Measurements from ENCODE around the gene C2CD3. TPM values are rescaled to one million over a fixed set of nuclear protein-coding genes. Genes with fewer than 3 reads are reported as not detected.

Gene C2CD3
- polyA plus RNA-seq, 4 donors, result 3.8 to 11.0 (median 7.3) TPM

DNA sequence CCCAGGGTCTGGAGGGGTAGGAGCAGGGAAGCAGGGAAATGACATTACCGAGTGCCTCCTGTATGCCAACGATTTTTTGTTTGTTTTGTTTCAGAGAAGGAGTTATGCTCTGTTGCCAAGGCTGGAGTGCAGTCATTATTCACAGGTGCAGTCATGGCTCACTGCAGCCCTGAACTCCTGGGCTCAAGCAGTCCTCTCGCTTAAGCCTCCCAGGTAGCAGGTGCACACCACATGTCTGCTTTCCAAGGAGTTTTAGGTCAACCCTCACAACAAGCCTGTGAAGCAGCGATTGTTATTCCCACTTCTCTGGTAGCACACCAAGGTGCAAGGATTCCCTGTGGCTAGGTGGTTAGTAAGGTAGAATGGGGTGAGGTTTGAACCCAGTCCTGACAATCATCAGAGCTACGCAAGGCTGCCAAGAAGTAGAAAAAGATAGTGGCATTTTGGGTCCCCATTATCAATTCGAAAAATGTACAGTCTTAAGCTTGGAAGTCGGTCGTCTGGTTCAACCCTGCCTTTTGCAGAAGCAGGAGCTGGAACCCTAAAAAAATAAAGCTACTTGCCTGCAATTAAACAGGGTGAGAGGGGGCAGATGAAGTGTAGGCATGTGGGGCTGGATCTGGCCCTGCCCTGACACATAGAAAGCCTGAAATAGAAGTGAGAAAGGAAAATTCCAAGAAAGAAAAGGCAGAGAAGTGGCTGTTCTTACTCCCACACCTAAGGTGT lies 171.1 kb downstream of the C2CD3 start:
- FAIRE-seq (no peak), DNase-seq (no peak)
- 77 to 82% (median 81%) methylated on average over 8 of the region's 8 CpGs for WGBS, 3 donors
- Histone ChIP-seq H3K4me3 (ENCODE audit: low read depth in 1 of 3, low read length in 3 of 3) (no peak overlapping the region), H3K36me3 (ENCODE audit: control insufficient read depth in 3 of 3, insufficient read depth in 2 of 3, low read depth in 1 of 3, low read length in 3 of 3) (peaks cover 0 to 19% (median 3%) of the 10 kb centered on the region in 3 donors), H3K27ac (ENCODE audit: low read depth in 1 of 3, low read length in 2 of 3) (no peak overlapping the region), H3K27me3 (ENCODE audit: control insufficient read depth in 3 of 3, insufficient read depth in 3 of 3, low read length in 3 of 3) (no peaks in the 10 kb centered on the region), H3K4me1 (ENCODE audit: control insufficient read depth in 3 of 3, insufficient read depth in 2 of 3, low read depth in 1 of 3, low read length in 2 of 3) (peaks cover 0 to 4% (median 2%) of the 10 kb centered on the region in 3 donors), H3K9me3 (ENCODE audit: control insufficient read depth in 2 of 2, insufficient read depth in 1 of 2, low read depth in 1 of 2, low read length in 1 of 2) (no peaks in the 10 kb centered on the region)

DNA sequence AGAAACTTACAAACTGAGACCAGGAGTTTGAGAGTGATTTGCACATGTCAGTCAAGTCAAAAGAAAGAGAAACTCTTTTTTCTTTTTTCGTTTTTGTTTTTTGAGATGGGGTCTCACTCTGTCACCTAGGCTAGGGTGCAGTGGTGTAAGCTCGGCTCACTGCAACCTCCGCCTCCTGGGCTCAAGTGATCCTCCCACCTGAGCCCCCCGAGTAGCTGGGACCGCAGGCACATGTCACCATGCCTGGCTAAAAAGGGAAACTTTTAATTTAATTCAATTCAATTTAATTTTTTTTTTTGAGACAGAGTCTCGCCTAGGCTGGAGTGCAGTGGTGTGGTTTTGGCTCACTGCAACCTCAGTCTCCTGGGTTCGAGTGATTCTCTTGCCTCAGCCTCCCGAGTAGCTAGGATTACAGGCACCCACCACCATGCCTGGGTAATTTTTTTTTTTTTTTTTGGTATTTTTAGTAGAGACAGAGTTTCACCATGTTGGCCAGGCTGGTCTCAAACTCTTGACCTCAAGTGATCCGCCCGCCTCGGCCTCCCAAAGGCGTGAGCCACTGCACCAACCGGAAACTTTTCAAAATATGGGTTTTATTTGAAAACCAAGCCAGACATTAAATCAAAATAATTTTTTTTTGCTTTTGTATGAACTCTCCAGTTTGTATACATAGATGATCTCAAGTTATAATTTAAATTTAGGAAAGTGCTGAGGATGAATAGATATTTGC lies 171.8 kb downstream of the C2CD3 start:
- FAIRE-seq (no peak), DNase-seq (no peak)
- 90 to 94% (median 91%) methylated on average over 13 of the region's 13 CpGs for WGBS, 3 donors
- H3K4me3 ChIP-seq (ENCODE audit: low read depth in 1 of 3, low read length in 3 of 3), result no peak overlapping the region
- no peak overlapping the region for H3K27ac ChIP-seq (ENCODE audit: low read depth in 1 of 3, low read length in 2 of 3)
- no peaks in the 10 kb centered on the region for H3K4me1 ChIP-seq (ENCODE audit: control insufficient read depth in 3 of 3, insufficient read depth in 2 of 3, low read depth in 1 of 3, low read length in 2 of 3)
- no peaks in the 10 kb centered on the region for H3K27me3 ChIP-seq (ENCODE audit: control insufficient read depth in 3 of 3, insufficient read depth in 3 of 3, low read length in 3 of 3)
- H3K36me3 ChIP-seq (ENCODE audit: control insufficient read depth in 3 of 3, insufficient read depth in 2 of 3, low read depth in 1 of 3, low read length in 3 of 3), result peaks cover 0 to 19% (median 3%) of the 10 kb centered on the region in 3 donors
- no peaks in the 10 kb centered on the region for H3K9me3 ChIP-seq (ENCODE audit: control insufficient read depth in 2 of 2, insufficient read depth in 1 of 2, low read depth in 1 of 2, low read length in 1 of 2)

DNA sequence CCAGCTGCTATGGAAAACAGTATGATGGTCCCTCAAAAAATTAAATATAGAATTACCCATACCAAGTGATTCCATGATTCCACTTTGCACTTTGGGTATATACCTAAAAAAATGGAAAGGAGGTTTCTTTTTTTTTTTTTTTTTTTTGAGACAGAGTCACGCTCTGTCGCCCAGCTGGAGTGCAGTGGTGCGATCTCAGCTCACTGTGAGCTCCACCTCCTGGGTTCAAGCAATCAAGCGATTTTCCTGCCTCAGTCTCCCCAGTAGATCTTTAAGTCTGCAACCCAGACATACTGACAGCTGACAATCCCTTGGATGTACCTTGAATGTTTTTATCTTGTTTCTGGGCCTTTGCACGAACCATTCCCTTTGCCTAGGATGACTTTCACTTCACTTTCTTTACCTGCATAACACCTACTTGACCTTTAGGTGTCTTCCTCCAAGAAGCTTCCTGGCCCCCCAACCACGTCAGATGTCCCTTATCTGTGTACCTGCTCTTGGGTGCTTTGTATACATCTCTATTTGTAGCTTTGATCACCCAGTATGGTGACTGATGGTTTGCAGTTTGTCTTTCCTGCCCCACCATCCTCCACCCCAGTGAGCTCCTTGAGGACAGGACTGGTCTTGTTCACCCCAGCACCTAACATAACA lies 173.6 kb downstream of the C2CD3 start:
- Histone ChIP-seq H3K36me3 (ENCODE audit: control insufficient read depth in 3 of 3, insufficient read depth in 2 of 3, low read depth in 1 of 3, low read length in 3 of 3) (peaks cover 0 to 14% (median 3%) of the 10 kb centered on the region in 3 donors), H3K9me3 (ENCODE audit: control insufficient read depth in 2 of 2, insufficient read depth in 1 of 2, low read depth in 1 of 2, low read length in 1 of 2) (no peaks in the 10 kb centered on the region), H3K27ac (ENCODE audit: low read depth in 1 of 3, low read length in 2 of 3) (no peak overlapping the region), H3K4me3 (ENCODE audit: low read depth in 1 of 3, low read length in 3 of 3) (no peak overlapping the region), H3K27me3 (ENCODE audit: control insufficient read depth in 3 of 3, insufficient read depth in 3 of 3, low read length in 3 of 3) (no peaks in the 10 kb centered on the region), H3K4me1 (ENCODE audit: control insufficient read depth in 3 of 3, insufficient read depth in 2 of 3, low read depth in 1 of 3, low read length in 2 of 3) (no peaks in the 10 kb centered on the region)
- FAIRE-seq (no peak), DNase-seq (no peak)
- WGBS, 3 donors, result 75 to 89% (median 89%) methylated on average over 6 of the region's 6 CpGs

DNA sequence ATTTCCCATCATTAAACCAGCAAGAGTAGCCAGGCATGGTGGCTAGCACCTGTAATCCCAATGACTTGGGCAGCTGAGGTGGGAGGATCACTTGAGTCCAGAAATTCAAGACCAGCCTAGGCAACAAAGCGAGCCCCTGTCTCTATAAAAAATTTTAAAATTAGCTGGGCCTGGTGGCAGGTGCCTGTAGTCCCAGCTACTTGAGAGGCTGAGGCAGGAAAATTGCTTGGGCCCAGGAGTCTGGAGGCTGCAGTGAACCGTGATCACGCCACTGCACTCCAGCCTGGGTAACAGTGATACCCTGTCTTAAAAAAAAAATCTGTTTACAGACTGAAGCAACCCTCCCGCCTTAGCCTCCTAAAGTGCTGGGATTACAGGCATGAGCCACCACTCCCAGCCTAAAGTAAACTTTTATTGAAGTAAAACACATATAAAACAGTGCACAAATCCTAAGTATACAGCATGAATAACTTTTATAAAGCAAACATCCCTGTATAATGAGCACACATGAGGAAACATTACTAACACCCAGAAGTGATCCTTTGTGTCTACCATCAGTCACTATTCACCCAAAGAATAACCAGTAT lies 174.5 kb downstream of the C2CD3 start:
- no peak for FAIRE-seq
- H3K4me3 ChIP-seq (ENCODE audit: low read depth in 1 of 3, low read length in 3 of 3), result no peak overlapping the region
- no peaks in the 10 kb centered on the region for H3K4me1 ChIP-seq (ENCODE audit: control insufficient read depth in 3 of 3, insufficient read depth in 2 of 3, low read depth in 1 of 3, low read length in 2 of 3)
- H3K27ac ChIP-seq (ENCODE audit: low read depth in 1 of 3, low read length in 2 of 3), result peak overlapping the region in 1 of 3 donors; percentile 65
- WGBS, 3 donors, result 81 to 85% (median 85%) methylated on average over 4 of the region's 4 CpGs
- H3K9me3 ChIP-seq (ENCODE audit: control insufficient read depth in 2 of 2, insufficient read depth in 1 of 2, low read depth in 1 of 2, low read length in 1 of 2), result no peaks in the 10 kb centered on the region
- H3K36me3 ChIP-seq (ENCODE audit: control insufficient read depth in 3 of 3, insufficient read depth in 2 of 3, low read depth in 1 of 3, low read length in 3 of 3), result peaks cover 0 to 7% (median 3%) of the 10 kb centered on the region in 3 donors
- no peak for DNase-seq
- no peaks in the 10 kb centered on the region for H3K27me3 ChIP-seq (ENCODE audit: control insufficient read depth in 3 of 3, insufficient read depth in 3 of 3, low read length in 3 of 3)

DNA sequence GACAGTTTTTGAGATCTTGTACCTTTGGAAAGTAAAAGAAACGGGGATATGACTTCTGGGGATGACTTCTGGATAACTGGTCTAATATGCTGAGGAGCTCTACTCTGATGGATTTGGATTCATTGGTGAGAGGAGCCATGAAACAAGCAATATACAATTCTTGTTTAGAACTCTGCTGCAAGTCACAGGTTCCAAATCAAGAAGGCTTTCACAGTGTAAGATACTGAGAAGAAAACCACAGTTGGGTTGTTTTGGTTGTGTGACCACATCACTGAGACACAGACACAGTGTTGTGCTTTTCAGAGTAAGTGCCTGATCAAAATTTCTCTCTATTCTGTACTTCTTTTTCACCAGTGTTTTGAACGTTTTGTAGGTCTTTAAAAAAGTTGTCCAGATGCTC lies 175.1 kb downstream of the C2CD3 start:
- H3K27ac ChIP-seq (ENCODE audit: low read depth in 1 of 3, low read length in 2 of 3), result peak overlapping the region in 1 of 3 donors; percentile 65
- peaks cover 0 to 6% (median 3%) of the 10 kb centered on the region in 3 donors for H3K36me3 ChIP-seq (ENCODE audit: control insufficient read depth in 3 of 3, insufficient read depth in 2 of 3, low read depth in 1 of 3, low read length in 3 of 3)
- no peaks in the 10 kb centered on the region for H3K27me3 ChIP-seq (ENCODE audit: control insufficient read depth in 3 of 3, insufficient read depth in 3 of 3, low read length in 3 of 3)
- FAIRE-seq (no peak), DNase-seq (peak in 1 of 2 donors; percentile 35)
- no peak overlapping the region for H3K4me3 ChIP-seq (ENCODE audit: low read depth in 1 of 3, low read length in 3 of 3)
- WGBS, 3 donors, result 61 to 70% (median 69%) methylated on average over 2 of the region's 2 CpGs
- H3K4me1 ChIP-seq (ENCODE audit: control insufficient read depth in 3 of 3, insufficient read depth in 2 of 3, low read depth in 1 of 3, low read length in 2 of 3), result no peaks in the 10 kb centered on the region
- no peaks in the 10 kb centered on the region for H3K9me3 ChIP-seq (ENCODE audit: control insufficient read depth in 2 of 2, insufficient read depth in 1 of 2, low read depth in 1 of 2, low read length in 1 of 2)

DNA sequence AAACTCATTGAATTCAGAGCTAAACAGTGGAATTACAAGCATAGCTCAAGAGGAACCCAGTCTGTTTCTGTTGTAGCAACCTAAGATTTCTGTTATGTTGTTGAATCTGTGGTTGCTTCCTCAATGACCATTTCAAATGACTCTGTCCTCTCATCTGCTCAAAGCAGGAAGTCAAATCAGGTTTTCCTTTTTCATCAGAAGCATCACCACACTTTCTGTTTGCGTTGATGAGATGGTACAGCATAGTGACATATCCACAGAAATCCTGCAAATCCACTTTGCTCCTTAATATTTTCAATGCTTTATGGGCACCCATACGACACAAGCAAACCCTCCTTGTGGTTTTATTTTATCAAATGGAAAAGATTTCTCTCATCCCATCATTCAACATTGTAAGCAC lies 175.6 kb downstream of the C2CD3 start:
- H3K27ac ChIP-seq (ENCODE audit: low read depth in 1 of 3, low read length in 2 of 3), result peak overlapping the region in 1 of 3 donors; percentile 9

DNA sequence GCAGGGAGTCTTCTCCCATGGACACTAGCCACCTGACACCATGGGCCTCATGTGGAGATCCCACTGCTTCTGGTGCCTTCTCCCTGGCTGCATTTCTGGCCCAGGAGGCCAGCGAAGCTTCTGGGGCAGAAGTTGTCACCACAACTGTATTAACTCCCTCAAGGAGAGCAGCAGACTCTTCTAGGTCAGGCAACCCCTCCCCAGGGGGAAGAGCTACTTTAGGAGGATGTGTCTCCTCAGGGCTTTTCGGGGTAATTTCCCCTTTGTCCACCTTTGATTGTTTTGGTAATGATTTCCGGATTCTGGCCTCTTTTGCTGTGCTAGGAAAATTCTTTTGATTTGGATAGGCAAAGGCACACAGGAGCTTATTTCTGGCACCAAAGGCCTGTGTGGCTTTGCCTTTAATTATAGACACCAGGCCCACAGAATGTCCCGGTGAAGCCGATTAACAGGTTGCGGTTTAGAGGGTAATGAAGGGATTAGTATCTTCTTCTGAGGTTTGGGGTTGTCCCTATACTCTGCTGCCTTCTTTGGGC lies 179.3 kb downstream of the C2CD3 start:
- Histone ChIP-seq H3K36me3 (ENCODE audit: control insufficient read depth in 3 of 3, insufficient read depth in 2 of 3, low read depth in 1 of 3, low read length in 3 of 3) (no peaks in the 10 kb centered on the region), H3K9me3 (ENCODE audit: control insufficient read depth in 2 of 2, insufficient read depth in 1 of 2, low read depth in 1 of 2, low read length in 1 of 2) (no peaks in the 10 kb centered on the region), H3K4me1 (ENCODE audit: control insufficient read depth in 3 of 3, insufficient read depth in 2 of 3, low read depth in 1 of 3, low read length in 2 of 3) (no peaks in the 10 kb centered on the region), H3K27ac (ENCODE audit: low read depth in 1 of 3, low read length in 2 of 3) (no peak overlapping the region), H3K27me3 (ENCODE audit: control insufficient read depth in 3 of 3, insufficient read depth in 3 of 3, low read length in 3 of 3) (no peaks in the 10 kb centered on the region), H3K4me3 (ENCODE audit: low read depth in 1 of 3, low read length in 3 of 3) (no peak overlapping the region)
- no peak for DNase-seq
- no peak for FAIRE-seq
- WGBS, 3 donors, result 75 to 90% (median 84%) methylated on average over 6 of the region's 6 CpGs

More for the DNA sequence above, 175.6 kb downstream of the C2CD3 start:
- Histone ChIP-seq H3K4me3 (ENCODE audit: low read depth in 1 of 3, low read length in 3 of 3) (no peak overlapping the region), H3K27me3 (ENCODE audit: control insufficient read depth in 3 of 3, insufficient read depth in 3 of 3, low read length in 3 of 3) (no peaks in the 10 kb centered on the region), H3K36me3 (ENCODE audit: control insufficient read depth in 3 of 3, insufficient read depth in 2 of 3, low read depth in 1 of 3, low read length in 3 of 3) (peaks cover 0 to 3% (median 3%) of the 10 kb centered on the region in 3 donors), H3K9me3 (ENCODE audit: control insufficient read depth in 2 of 2, insufficient read depth in 1 of 2, low read depth in 1 of 2, low read length in 1 of 2) (no peaks in the 10 kb centered on the region), H3K4me1 (ENCODE audit: control insufficient read depth in 3 of 3, insufficient read depth in 2 of 3, low read depth in 1 of 3, low read length in 2 of 3) (no peaks in the 10 kb centered on the region)
- FAIRE-seq (no peak), DNase-seq (peak in 1 of 2 donors; percentile 25)
- 46 to 82% (median 65%) methylated on average over 2 of the region's 2 CpGs for WGBS, 3 donors

DNA sequence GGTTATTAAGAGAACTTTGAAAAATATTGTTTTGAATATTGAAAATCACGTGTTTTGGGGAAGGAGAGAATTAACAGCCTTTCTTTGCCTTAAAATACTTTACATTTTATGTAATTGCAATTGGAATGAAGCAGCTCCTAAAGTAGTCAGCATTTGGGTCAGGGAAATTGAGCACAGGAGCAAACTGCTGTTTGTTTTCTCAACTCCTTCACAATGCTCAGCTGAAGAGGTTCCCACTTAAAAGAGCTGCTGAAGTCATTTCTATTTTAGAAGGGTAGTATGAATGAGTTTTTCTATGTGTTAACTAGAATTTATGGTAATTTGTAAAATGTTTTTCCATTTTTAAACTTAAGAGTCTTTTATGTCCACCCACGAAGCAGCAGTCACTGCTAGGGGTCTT lies 180.1 kb downstream of the C2CD3 start:
- FAIRE-seq, result no peak
- WGBS, 3 donors, result 72 to 89% (median 77%) methylated on average over 2 of the region's 2 CpGs
- H3K9me3 ChIP-seq (ENCODE audit: control insufficient read depth in 2 of 2, insufficient read depth in 1 of 2, low read depth in 1 of 2, low read length in 1 of 2), result no peaks in the 10 kb centered on the region
- no peak overlapping the region for H3K27ac ChIP-seq (ENCODE audit: low read depth in 1 of 3, low read length in 2 of 3)
- H3K27me3 ChIP-seq (ENCODE audit: control insufficient read depth in 3 of 3, insufficient read depth in 3 of 3, low read length in 3 of 3), result no peaks in the 10 kb centered on the region
- H3K4me1 ChIP-seq (ENCODE audit: control insufficient read depth in 3 of 3, insufficient read depth in 2 of 3, low read depth in 1 of 3, low read length in 2 of 3), result no peaks in the 10 kb centered on the region
- no peak for DNase-seq
- no peak overlapping the region for H3K4me3 ChIP-seq (ENCODE audit: low read depth in 1 of 3, low read length in 3 of 3)
- H3K36me3 ChIP-seq (ENCODE audit: control insufficient read depth in 3 of 3, insufficient read depth in 2 of 3, low read depth in 1 of 3, low read length in 3 of 3), result no peaks in the 10 kb centered on the region

All from small intestine (tissue), 7 donors.